Measurements from ENCODE around the gene PGBD4.

DNA sequence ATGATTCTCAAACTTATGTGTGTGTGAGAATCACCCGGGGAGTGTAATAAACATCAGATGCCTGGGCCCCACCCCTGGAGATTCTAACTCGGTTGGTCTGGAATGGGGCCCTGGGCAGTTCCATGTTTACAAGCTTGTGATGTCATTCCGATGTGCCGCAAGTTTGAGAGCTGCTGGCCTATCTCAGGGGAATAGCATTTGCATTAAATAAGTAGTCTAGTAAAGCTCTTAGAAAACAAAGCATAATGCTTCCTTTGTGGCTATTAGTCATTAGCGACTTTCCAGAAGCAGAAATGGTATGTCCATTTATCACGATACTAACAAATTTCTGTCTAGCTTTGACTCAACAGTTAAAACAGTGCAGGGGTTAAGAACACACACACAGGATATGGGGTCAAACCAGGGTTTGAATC is 20.9 kb downstream of the PGBD4 start:
- TF ChIP-seq CTCF (IDR thresholded peaks at IDR 0.05) (no peak), POLR2AphosphoS5 (IDR thresholded peaks at IDR 0.05) (no peak)

Data from prostate gland (tissue), 2 donors.